Tibial nerve (tissue), 4 donors: ENCODE measurements around the gene MAP3K7CL. TPM values are rescaled to one million over a fixed set of nuclear protein-coding genes. Genes with fewer than 3 reads are reported as not detected.

Experiments
- DNase-seq, 2 donors: peaks; one replicate each; pipeline ENCODE4 v3.0.0-alpha.2; 2019; ENCODE audit warnings: low spot score in 2 of 2
- H3K27ac ChIP-seq, 4 donors: fragments of 200-600 bp; sonication (generic) in 3 of 4; one replicate each; pipeline ENCODE4 v1.5.1; 2017 to 2019; ENCODE audit warnings: mild to moderate bottlenecking in 1 of 4
- H3K27me3 ChIP-seq, 2 donors: fragments of 200-600 bp; sonication (generic) in 1 of 2; one replicate each; pipeline versions ENCODE4 v1.5.1 to v1.6.0; 2017 to 2019
- H3K36me3 ChIP-seq, 3 donors: fragments of 200-600 bp; sonication (generic); one replicate each; pipeline ENCODE4 v1.5.1; 2018 to 2019
- H3K4me1 ChIP-seq, 4 donors: fragments of 200-600 bp; sonication (generic) in 3 of 4; one replicate each; pipeline ENCODE4 v1.5.1; 2017 to 2019
- H3K4me3 ChIP-seq, 4 donors: fragments of 200-600 bp; sonication (generic) in 3 of 4; one replicate each; pipeline ENCODE4 v1.5.1; 2017 to 2019; ENCODE audit warnings: mild to moderate bottlenecking in 1 of 4, moderate library complexity in 1 of 4
- H3K9me3 ChIP-seq, 4 donors: fragments of 200-600 bp; sonication (generic) in 3 of 4; one replicate each; pipeline ENCODE4 v1.5.1; 2017 to 2019
- EP300 ChIP-seq, 2 donors: sonication (generic); formaldehyde crosslinking; IDR thresholded peaks; one replicate each; pipeline ENCODE4 v1.6.1; 2017; ENCODE audit warnings: antibody characterized with exemption in 2 of 2, mild to moderate bottlenecking in 1 of 2
- POLR2A ChIP-seq, 2 donors: fragments of 450-650 bp; IDR thresholded peaks; one replicate each; pipeline ENCODE4 v1.6.1; 2017; ENCODE audit warnings: antibody characterized with exemption in 2 of 2, mild to moderate bottlenecking in 2 of 2, moderate library complexity in 2 of 2
- WGBS, 2 donors: methylation state at CpG; one replicate each; pipeline ENCODE4 v1.1.5; 2018; 5-methylcytosine and 5-hydroxymethylcytosine counted together
- total RNA-seq, 4 donors: library from RNA; depleted of rRNA; stranded (reverse); fragments of >200 nt; gene quantifications; one replicate each; pipeline ENCODE4 v1.1.0, GENCODE V29; 2016
- TF ChIP-seq, protein P1 (sequence below), 5 experiments: fragments of 200-600 bp in 3 of 5; fragments of 450-650 bp in 2 of 5; sonication (generic) in 3 of 5; IDR thresholded peaks; one replicate each; pipeline ENCODE4 v1.5.1; 2016 to 2019; ENCODE audit warnings: antibody characterized with exemption in 5 of 5, mild to moderate bottlenecking in 3 of 5, moderate library complexity in 2 of 5

MAP3K7CL gene
- total RNA-seq, 4 donors from 2014 or later: 2.8 to 9.2 (median 5.4) TPM

GRCh38 chr21:29115899-29116298 is 14.5 kb upstream of the MAP3K7CL start:
- Histone ChIP-seq H3K27ac (no peak overlapping the region), H3K4me3 (no peak overlapping the region), H3K27me3 (no peaks in the 10 kb centered on the region), H3K9me3 (no peaks in the 10 kb centered on the region), H3K36me3 (no peaks in the 10 kb centered on the region), H3K4me1 (no peaks in the 10 kb centered on the region)
- 82 to 83% methylated on average over 8 of the region's 8 CpGs for WGBS, 2 donors
- TF ChIP-seq, protein P1, sequence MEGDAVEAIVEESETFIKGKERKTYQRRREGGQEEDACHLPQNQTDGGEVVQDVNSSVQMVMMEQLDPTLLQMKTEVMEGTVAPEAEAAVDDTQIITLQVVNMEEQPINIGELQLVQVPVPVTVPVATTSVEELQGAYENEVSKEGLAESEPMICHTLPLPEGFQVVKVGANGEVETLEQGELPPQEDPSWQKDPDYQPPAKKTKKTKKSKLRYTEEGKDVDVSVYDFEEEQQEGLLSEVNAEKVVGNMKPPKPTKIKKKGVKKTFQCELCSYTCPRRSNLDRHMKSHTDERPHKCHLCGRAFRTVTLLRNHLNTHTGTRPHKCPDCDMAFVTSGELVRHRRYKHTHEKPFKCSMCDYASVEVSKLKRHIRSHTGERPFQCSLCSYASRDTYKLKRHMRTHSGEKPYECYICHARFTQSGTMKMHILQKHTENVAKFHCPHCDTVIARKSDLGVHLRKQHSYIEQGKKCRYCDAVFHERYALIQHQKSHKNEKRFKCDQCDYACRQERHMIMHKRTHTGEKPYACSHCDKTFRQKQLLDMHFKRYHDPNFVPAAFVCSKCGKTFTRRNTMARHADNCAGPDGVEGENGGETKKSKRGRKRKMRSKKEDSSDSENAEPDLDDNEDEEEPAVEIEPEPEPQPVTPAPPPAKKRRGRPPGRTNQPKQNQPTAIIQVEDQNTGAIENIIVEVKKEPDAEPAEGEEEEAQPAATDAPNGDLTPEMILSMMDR (IDR thresholded peaks at IDR 0.05): no peak
- TF ChIP-seq POLR2A (IDR thresholded peaks at IDR 0.05): no peak
- TF ChIP-seq EP300 (IDR thresholded peaks at IDR 0.05): no peak
- DNase-seq: no peak

GRCh38 chr21:29117372-29117955 is 13.0 kb upstream of the MAP3K7CL start:
- H3K4me1 ChIP-seq: no peaks in the 10 kb centered on the region
- peaks cover 0 to 3% (median 0%) of the 10 kb centered on the region in 4 donors for H3K9me3 ChIP-seq
- H3K4me3 ChIP-seq: no peak overlapping the region
- WGBS, 2 donors: 74 to 77% methylated on average over 3 of the region's 3 CpGs
- H3K27ac ChIP-seq: no peak overlapping the region
- H3K36me3 ChIP-seq: peaks cover 0 to 2% (median 0%) of the 10 kb centered on the region in 3 donors
- H3K27me3 ChIP-seq: no peaks in the 10 kb centered on the region
- DNase-seq: no peak
- TF ChIP-seq EP300 (IDR thresholded peaks at IDR 0.05): no peak
- no peak for TF ChIP-seq POLR2A (IDR thresholded peaks at IDR 0.05)
- TF ChIP-seq, protein P1 (IDR thresholded peaks at IDR 0.05): no peak

GRCh38 chr21:29121759-29122158 is 8.7 kb upstream of the MAP3K7CL start:
- H3K4me1 ChIP-seq: no peaks in the 10 kb centered on the region
- no peak overlapping the region for H3K4me3 ChIP-seq
- H3K36me3 ChIP-seq: peaks cover 0 to 3% (median 0%) of the 10 kb centered on the region in 3 donors
- TF ChIP-seq, protein P1 (IDR thresholded peaks at IDR 0.05): no peak
- TF ChIP-seq EP300 (IDR thresholded peaks at IDR 0.05): no peak
- TF ChIP-seq POLR2A (IDR thresholded peaks at IDR 0.05): no peak
- H3K27ac ChIP-seq: no peak overlapping the region
- WGBS, 2 donors: 91 to 95% methylated on average over 1 of the region's 1 CpG
- peaks cover 0 to 4% (median 0%) of the 10 kb centered on the region in 4 donors for H3K9me3 ChIP-seq
- DNase-seq: no peak
- H3K27me3 ChIP-seq: no peaks in the 10 kb centered on the region

DNA sequence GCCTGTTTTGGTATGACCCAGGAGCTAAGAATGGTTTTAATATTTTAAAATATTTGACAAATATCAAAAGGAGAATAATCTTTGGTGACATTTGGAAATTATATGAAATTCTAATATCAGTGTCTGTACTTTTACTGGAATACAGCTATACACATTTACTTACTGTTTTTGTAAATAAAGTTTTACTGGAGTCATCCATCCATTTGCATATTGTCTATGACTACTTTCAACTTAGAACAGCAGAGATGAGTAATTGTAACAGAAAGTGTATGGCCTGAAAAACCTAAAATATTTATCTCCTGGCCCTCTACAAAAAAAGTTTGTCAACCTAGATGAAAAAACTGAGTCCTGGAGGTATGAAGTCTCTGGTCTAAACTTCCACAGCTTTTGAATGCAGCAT is 5.8 kb upstream of the MAP3K7CL start:
- DNase-seq: no peak
- TF ChIP-seq POLR2A (IDR thresholded peaks at IDR 0.05) (no peak), EP300 (IDR thresholded peaks at IDR 0.05) (no peak)
- TF ChIP-seq, protein P1 (IDR thresholded peaks at IDR 0.05): no peak
- Histone ChIP-seq H3K27ac (no peak overlapping the region), H3K4me3 (no peak overlapping the region), H3K27me3 (no peaks in the 10 kb centered on the region), H3K9me3 (peaks cover 0 to 7% (median 0%) of the 10 kb centered on the region in 4 donors), H3K36me3 (peaks cover 0 to 3% (median 0%) of the 10 kb centered on the region in 3 donors), H3K4me1 (no peaks in the 10 kb centered on the region)

DNA sequence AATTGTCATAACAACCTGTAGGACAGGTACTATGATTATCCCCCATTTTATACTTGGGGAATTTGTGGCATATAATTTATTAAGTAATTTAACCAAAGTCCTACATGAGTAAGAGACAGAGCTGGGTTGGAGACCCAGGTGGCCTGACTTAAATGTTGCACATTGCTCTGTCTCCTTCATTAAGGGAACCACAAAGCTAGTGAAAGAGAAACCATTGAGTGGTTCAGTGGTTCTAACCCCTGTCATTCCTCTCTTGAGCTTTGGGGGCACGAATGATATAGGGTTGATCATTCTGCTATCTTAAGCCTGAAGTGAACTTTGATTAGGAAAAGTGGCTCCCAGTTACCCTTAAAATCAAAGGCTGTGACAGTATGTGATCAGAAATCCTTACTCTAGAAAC is 5.3 kb upstream of the MAP3K7CL start:
- TF ChIP-seq, protein P1 (IDR thresholded peaks at IDR 0.05): no peak
- TF ChIP-seq POLR2A (IDR thresholded peaks at IDR 0.05) (no peak), EP300 (IDR thresholded peaks at IDR 0.05) (no peak)
- H3K9me3 ChIP-seq: peaks cover 0 to 7% (median 0%) of the 10 kb centered on the region in 4 donors
- WGBS, 2 donors: 100% methylated on average over 1 of the region's 1 CpG

More for the DNA sequence above, 5.3 kb upstream of the MAP3K7CL start:
- Histone ChIP-seq H3K27me3 (no peaks in the 10 kb centered on the region), H3K4me3 (no peak overlapping the region), H3K36me3 (peaks cover 0 to 3% (median 0%) of the 10 kb centered on the region in 3 donors), H3K27ac (no peak overlapping the region), H3K4me1 (no peaks in the 10 kb centered on the region)
- DNase-seq: no peak
